Heart left ventricle (tissue), 16 donors: Measurements from ENCODE around the gene TMEM79. TPM values are rescaled to one million over a fixed set of nuclear protein-coding genes. Genes with fewer than 3 reads are reported as not detected.

Experiments
- ATAC-seq, 4 donors: fragments of 200-7000 bp; cut with Tn5 transposase; one replicate each; pipeline ENCODE4 v1.9.1; 2020 to 2022; ENCODE audit warnings: moderate library complexity in 4 of 4, mild to moderate bottlenecking in 3 of 4, moderate number of reproducible peaks in 1 of 4
- DNase-seq, 5 donors: peaks; one replicate each; pipeline ENCODE4 v3.0.0-alpha.2; 2020
- H3K27ac ChIP-seq, 12 donors: fragments of 200-600 bp; sonication (generic) in 4 of 12; one replicate each; pipeline versions ENCODE4 v1.5.0 to v1.8.0; 2016 to 2022; ENCODE audit warnings: mild to moderate bottlenecking in 2 of 12
- H3K27me3 ChIP-seq, 9 donors: fragments of 200-600 bp; sonication (generic) in 2 of 9; one replicate each; pipeline versions ENCODE4 v1.5.1 to v1.8.0; 2016 to 2022; ENCODE audit warnings: mild to moderate bottlenecking in 3 of 9
- H3K36me3 ChIP-seq, 9 donors: fragments of 200-600 bp; sonication (generic) in 2 of 9; one replicate each; pipeline versions ENCODE4 v1.5.0 to v1.8.0; 2018 to 2022; ENCODE audit warnings: mild to moderate bottlenecking in 2 of 9
- H3K4me1 ChIP-seq, 12 donors: fragments of 200-600 bp; sonication (generic) in 4 of 12; one replicate each; pipeline versions ENCODE4 v1.5.0 to v1.8.0; 2016 to 2022; ENCODE audit warnings: mild to moderate bottlenecking in 3 of 12
- H3K4me3 ChIP-seq, 12 donors: fragments of 200-600 bp; sonication (generic) in 4 of 12; one replicate each; pipeline versions ENCODE4 v1.5.0 to v1.8.0; 2017 to 2022; ENCODE audit warnings: mild to moderate bottlenecking in 9 of 12, moderate library complexity in 4 of 12
- H3K9me3 ChIP-seq, 12 donors: fragments of 200-600 bp; sonication (generic) in 4 of 12; one replicate each; pipeline versions ENCODE4 v1.5.0 to v1.8.0; 2016 to 2022; ENCODE audit warnings: mild to moderate bottlenecking in 1 of 12
- POLR2A ChIP-seq, 2 donors: fragments of 450-650 bp; IDR thresholded peaks; one replicate each; pipeline ENCODE4 v1.6.1; 2017; ENCODE audit warnings: antibody characterized with exemption in 2 of 2, mild to moderate bottlenecking in 2 of 2, moderate library complexity in 2 of 2
- WGBS, 4 donors: extraction: QIAGEN DNeasy Blood & Tissue Kit in 2 of 4; methylation state at CpG; one replicate each; pipeline versions ENCODE4 v1.1.5 to v1.1.7; 2013 to 2018; 5-methylcytosine and 5-hydroxymethylcytosine counted together
- intact Hi-C, 10 donors: fragments of 100-400 bp; cut with DNase I; formaldehyde crosslinking; loops; one replicate each; pipeline versions ENCODE4 v1.11.1 to v1.14.2; 2022
- polyA plus RNA-seq, 2 donors: library from polyadenylated mRNA; stranded (reverse); fragments of 200-250 nt; gene quantifications; one replicate each; pipeline ENCODE4 v1.2.3, GENCODE V29; 2013
- total RNA-seq, 9 donors: library from RNA; depleted of rRNA in 2 of 9; stranded (reverse); fragments of >200 nt in 2 of 9; fragmentation: NEBNext Ultra II Directional in 3 of 9; extraction: Animal tissue kit (Norgen Biotek cat#: 25700) in 3 of 9; gene quantifications; one replicate each; pipeline versions ENCODE4 v1.1.0 to v1.2.4, GENCODE V29; 2016 to 2023
- TF ChIP-seq, protein P1 (sequence below), 12 donors: fragments of 200-600 bp; sonication (generic) in 4 of 12; IDR thresholded peaks; one replicate each; pipeline versions ENCODE4 v1.5.0 to v1.8.0; 2018 to 2022; ENCODE audit warnings: antibody characterized with exemption in 12 of 12, mild to moderate bottlenecking in 5 of 12
- donor health status: ischemic (EF 13 %, LVEDD 7.1; RV severe dilation, severe dysfunction).
- donor health status: healthy with polysubstance abuse.
- donor health status: DM: no; HTN: yes; CAD: no.
- donor health status: DM: no; HTN: no; CAD: no.
- donor health status: ischemic (EF 25% LVEDD 6.9; RV normal size, moderate dysfunction).
- donor health status: ischemic (EF 25% LVEDD 5.7; RV mildly dilated, moderate dysfunction).
- donor health status: healthy.
- donor health status: DM: yes; HTN: yes; CAD: no.
- donor health status: ischemic (EF 35%, LVEDD 5.7; RV mildly dilated, moderate dysfunction).
- donor health status: nonischemic (EF 11% LVEDD 7.7; RV severe dilation, severe dysfunction).
- donor health status: DM: yes; HTN: yes; CAD: no.
- donor health status: PGD.
- donor health status: ischemic (EF 29% LVEDD 5.4; RV normal size, mild dysfunction).
- donor health status: nonischemic (EF 23%, LVEDD 6.1; RV moderate dilation, normal function).

Gene TMEM79
- total and polyA plus RNA-seq, 11 donors = 0.83 to 2.7 (median 1.3) TPM

DNA sequence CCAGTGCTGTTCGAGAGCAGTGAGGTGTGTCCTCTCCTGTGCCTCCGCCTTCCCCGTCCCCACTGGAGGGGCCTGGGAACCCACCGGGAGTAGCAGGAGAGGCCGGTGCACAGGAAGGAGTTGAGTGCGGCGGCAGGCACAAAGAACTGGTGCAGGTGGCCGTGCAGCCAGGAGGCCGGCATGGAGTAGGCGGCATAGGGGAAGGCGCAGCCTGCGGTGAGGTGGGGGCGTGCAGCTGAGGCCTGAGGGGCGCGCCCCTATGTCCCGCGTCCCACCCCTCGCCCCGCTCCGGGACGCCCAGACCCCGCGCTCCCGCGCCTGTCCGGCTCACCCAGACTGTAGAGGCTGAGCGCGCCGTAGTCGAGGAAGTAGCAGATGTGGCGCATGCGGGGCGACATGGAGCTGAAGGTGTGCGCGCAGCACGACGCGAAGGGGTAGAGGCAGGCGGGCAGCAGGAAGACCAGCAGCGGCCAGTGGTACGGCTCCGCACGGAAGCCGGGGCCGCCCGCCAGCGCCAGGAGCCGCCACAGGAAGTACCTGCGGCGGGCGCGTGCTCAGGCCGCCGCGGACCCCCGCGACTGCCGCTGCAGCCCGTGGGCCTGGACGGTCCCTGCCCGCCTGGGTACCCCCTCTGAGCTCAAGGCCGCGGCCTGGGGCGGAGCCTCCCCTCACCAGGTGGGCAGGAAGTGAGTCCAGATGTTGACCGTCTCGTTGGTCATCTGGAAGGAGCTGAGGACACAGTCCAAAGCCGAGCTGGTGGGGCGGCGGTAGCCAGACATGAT, 38.5 kb upstream of the TMEM79 start:
- Histone ChIP-seq H3K4me1 (peaks cover 3 to 47% (median 26%) of the 10 kb centered on the region in 12 donors), H3K27ac (no peak overlapping the region), H3K9me3 (no peaks in the 10 kb centered on the region), H3K4me3 (peak overlapping the region; percentile 9 to 50 (median 31)), H3K36me3 (peaks cover 0 to 32% (median 19%) of the 10 kb centered on the region in 9 donors), H3K27me3 (peaks cover 0 to 17% (median 14%) of the 10 kb centered on the region in 9 donors)
- intact Hi-C loops = loop anchor here in 1 of 10 donors (10.0 kb wide), 1 partner anchor 69 kb away; no protein-coding TSS in a partner anchor
- ATAC-seq (peak in 2 of 4 donors; percentile 2 to 3), DNase-seq (no peak)
- TF ChIP-seq, protein P1, sequence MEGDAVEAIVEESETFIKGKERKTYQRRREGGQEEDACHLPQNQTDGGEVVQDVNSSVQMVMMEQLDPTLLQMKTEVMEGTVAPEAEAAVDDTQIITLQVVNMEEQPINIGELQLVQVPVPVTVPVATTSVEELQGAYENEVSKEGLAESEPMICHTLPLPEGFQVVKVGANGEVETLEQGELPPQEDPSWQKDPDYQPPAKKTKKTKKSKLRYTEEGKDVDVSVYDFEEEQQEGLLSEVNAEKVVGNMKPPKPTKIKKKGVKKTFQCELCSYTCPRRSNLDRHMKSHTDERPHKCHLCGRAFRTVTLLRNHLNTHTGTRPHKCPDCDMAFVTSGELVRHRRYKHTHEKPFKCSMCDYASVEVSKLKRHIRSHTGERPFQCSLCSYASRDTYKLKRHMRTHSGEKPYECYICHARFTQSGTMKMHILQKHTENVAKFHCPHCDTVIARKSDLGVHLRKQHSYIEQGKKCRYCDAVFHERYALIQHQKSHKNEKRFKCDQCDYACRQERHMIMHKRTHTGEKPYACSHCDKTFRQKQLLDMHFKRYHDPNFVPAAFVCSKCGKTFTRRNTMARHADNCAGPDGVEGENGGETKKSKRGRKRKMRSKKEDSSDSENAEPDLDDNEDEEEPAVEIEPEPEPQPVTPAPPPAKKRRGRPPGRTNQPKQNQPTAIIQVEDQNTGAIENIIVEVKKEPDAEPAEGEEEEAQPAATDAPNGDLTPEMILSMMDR (IDR thresholded peaks at IDR 0.05) = no peak
- no peak for TF ChIP-seq POLR2A (IDR thresholded peaks at IDR 0.05)
- 4 to 13% (median 6%) methylated on average over 14 to 69 of the region's 69 CpGs for WGBS, 4 donors

DNA sequence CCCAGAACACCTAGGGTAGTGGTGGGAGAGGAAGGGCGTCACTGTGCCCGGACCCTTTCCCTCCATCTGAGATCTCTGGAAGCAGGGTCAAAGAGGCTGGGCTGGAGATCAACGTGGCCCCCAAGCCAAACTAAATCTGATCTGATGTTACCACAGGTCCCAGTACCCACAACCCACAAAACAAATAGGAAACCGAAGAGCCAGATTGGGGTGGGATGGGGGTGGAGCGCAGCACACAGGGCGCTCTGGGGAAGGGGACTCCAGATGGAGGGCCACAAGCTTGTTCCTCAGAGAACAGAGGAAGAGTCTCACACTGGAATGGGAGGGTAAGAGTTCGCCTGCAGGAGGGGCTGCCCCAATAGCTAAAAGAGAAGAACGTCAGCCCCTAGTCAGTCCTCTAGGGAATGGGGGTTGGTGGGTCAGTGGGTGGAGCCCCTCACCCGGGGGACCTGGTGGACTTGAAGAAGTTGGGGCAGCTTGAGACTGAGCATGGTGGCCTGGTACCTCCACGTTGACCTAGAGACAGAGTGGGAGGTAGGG, 37.8 kb upstream of the TMEM79 start:
- TF ChIP-seq, protein P1 (IDR thresholded peaks at IDR 0.05) = no peak
- 57 to 60% (median 58%) methylated on average over 8 to 10 of the region's 10 CpGs for WGBS, 4 donors
- H3K4me1 ChIP-seq = peaks cover 3 to 54% (median 30%) of the 10 kb centered on the region in 12 donors
- ATAC-seq (no peak), DNase-seq (no peak)
- H3K27ac ChIP-seq = no peak overlapping the region
- intact Hi-C loops = loop anchor here in 1 of 10 donors (10.0 kb wide), 1 partner anchor 68 kb away; no protein-coding TSS in a partner anchor
- H3K4me3 ChIP-seq = peak overlapping the region in 5 of 12 donors; percentile 13 to 37 (median 28)
- H3K27me3 ChIP-seq = peaks cover 0 to 17% (median 14%) of the 10 kb centered on the region in 9 donors
- H3K36me3 ChIP-seq = peaks cover 0 to 33% (median 25%) of the 10 kb centered on the region in 9 donors
- H3K9me3 ChIP-seq = no peaks in the 10 kb centered on the region

GRCh38 chr1:156246781-156247459, 37.2 kb upstream of the TMEM79 start:
- Histone ChIP-seq H3K36me3 (peaks cover 0 to 39% (median 31%) of the 10 kb centered on the region in 9 donors), H3K4me3 (no peak overlapping the region), H3K4me1 (peaks cover 3 to 57% (median 32%) of the 10 kb centered on the region in 12 donors), H3K27me3 (peaks cover 0 to 17% (median 14%) of the 10 kb centered on the region in 9 donors), H3K9me3 (no peaks in the 10 kb centered on the region), H3K27ac (no peak overlapping the region)
- ATAC-seq = peak in 3 of 4 donors; percentile 19 to 37 (median 31)
- no peak for TF ChIP-seq POLR2A (IDR thresholded peaks at IDR 0.05)
- TF ChIP-seq, protein P1 (IDR thresholded peaks at IDR 0.05) = no peak
- intact Hi-C loops = loop anchor here in 1 of 10 donors (10.0 kb wide), 1 partner anchor 68 kb away; no protein-coding TSS in a partner anchor
- 43 to 67% (median 55%) methylated on average over 10 to 16 of the region's 16 CpGs for WGBS, 4 donors
- DNase-seq = no peak
